ENCODE measurements around the gene POU3F3.

The POU3F3 gene

GRCh38 chr2:104871972-104872865 lies 18.3 kb downstream of the POU3F3 start (continued):
- TF ChIP-seq ZNF292 (tag by site-specific recombination; IDR thresholded peaks at IDR 0.05; ENCODE audit: borderline replicate concordance, low read depth) (no peak), ZNF24 (tag by site-specific recombination; IDR thresholded peaks at IDR 0.05) (no peak), ZBTB48 (tag by site-specific recombination; IDR thresholded peaks at IDR 0.05) (0 out of 2 replicates have a peak, but pooled peaks have one; percentile 30), ZNF274 (IDR thresholded peaks at IDR 0.05; ENCODE audit: low read length) (no peak), ZNF274 (tag by site-specific recombination; IDR thresholded peaks at IDR 0.05; ENCODE audit: borderline replicate concordance) (no peak), ZNF645 (tag by site-specific recombination; IDR thresholded peaks at IDR 0.05) (no peak), ZBTB20 (tag by site-specific recombination; IDR thresholded peaks at IDR 0.05) (peak; percentile 85), ZNF837 (tag by site-specific recombination; IDR thresholded peaks at IDR 0.05) (peak; percentile 80; the same call in 1 of the 2 replicates), ZFP37 (tag by site-specific recombination; IDR thresholded peaks at IDR 0.05) (no peak), ZNF335 (tag by site-specific recombination; conservative IDR thresholded peaks at IDR 0.05) (peak; percentile 69), ZNF558 (tag by site-specific recombination; IDR thresholded peaks at IDR 0.05) (no peak), ZFHX2 (tag by site-specific recombination; conservative IDR thresholded peaks at IDR 0.05) (peak; percentile 72), REST (tag by site-specific recombination; IDR thresholded peaks at IDR 0.05) (no peak), MYNN (tag by site-specific recombination; IDR thresholded peaks at IDR 0.05; ENCODE audit: borderline replicate concordance) (no peak), GLIS1 (tag by site-specific recombination; IDR thresholded peaks at IDR 0.05) (peak; percentile 59), ZNF132 (tag by site-specific recombination; IDR thresholded peaks at IDR 0.05; ENCODE audit: borderline replicate concordance) (no peak), ZIC2 (tag by site-specific recombination; IDR thresholded peaks at IDR 0.05) (peak; percentile 32), TSHZ1 (tag by site-specific recombination; IDR thresholded peaks at IDR 0.05; ENCODE audit: borderline replicate concordance) (no peak), ZNF398 (tag by site-specific recombination; IDR thresholded peaks at IDR 0.05) (peak; percentile 68), PATZ1 (tag by site-specific recombination; IDR thresholded peaks at IDR 0.05) (no peak), ZNF341 (tag by site-specific recombination; IDR thresholded peaks at IDR 0.05; ENCODE audit: low read depth) (peak; percentile 22; the same call in 1 of the 2 replicates), GLIS2 (tag by site-specific recombination; IDR thresholded peaks at IDR 0.05) (peak; percentile 66), ZNF600 (tag by site-specific recombination; IDR thresholded peaks at IDR 0.05) (peak; percentile 92), ZNF175 (tag by site-specific recombination; IDR thresholded peaks at IDR 0.05) (no peak), GLI2 (tag by site-specific recombination; IDR thresholded peaks at IDR 0.05; ENCODE audit: borderline replicate concordance, low read depth) (no peak), SALL2 (tag by site-specific recombination; IDR thresholded peaks at IDR 0.05; ENCODE audit: borderline replicate concordance) (no peak), ZNF10 (tag by site-specific recombination; IDR thresholded peaks at IDR 0.05) (no peak), TCF7L2 (IDR thresholded peaks at IDR 0.05; ENCODE audit: borderline replicate concordance, low read depth, low read length) (no peak)

Data from HEK293 (cell line).